ENCODE data around the gene NLGN1. TPM values are rescaled to one million over a fixed set of nuclear protein-coding genes. Genes with fewer than 3 reads are reported as not detected.

Gene NLGN1
- total RNA-seq, 4 donors from 2014 or later: 21.6 to 50.7 (median 30.4) TPM

DNA sequence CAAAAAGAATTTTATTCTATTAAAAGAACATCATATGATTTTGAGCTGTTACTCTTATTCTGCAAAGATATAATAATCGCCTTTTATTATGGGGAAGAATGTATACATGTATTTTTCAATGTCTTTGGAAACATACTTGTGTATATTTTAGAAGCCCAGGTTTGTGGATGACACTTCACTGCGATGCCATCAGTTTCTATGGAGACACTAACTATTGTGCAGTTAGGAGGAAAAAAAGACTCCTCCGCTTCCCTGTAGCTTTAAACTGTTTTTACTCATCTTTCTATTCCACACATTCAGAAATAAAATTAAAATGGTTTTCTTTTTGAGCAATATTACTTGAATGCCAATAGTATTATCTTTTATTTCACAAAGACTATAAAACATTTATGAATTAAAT is 305.0 kb downstream of the NLGN1 start:
- DNase-seq (ENCODE audit: low spot score in 2 of 2): no peak
- peaks cover 0 to 7% (median 0%) of the 10 kb centered on the region in 4 donors for H3K4me1 ChIP-seq
- H3K27me3 ChIP-seq: no peaks in the 10 kb centered on the region
- H3K4me3 ChIP-seq: no peak overlapping the region
- 94 to 95% methylated on average over 3 of the region's 3 CpGs for WGBS, 2 donors
- H3K27ac ChIP-seq: no peak overlapping the region
- no peaks in the 10 kb centered on the region for H3K36me3 ChIP-seq
- H3K9me3 ChIP-seq: peaks cover 0 to 10% (median 0%) of the 10 kb centered on the region in 4 donors
- TF ChIP-seq CTCF (IDR thresholded peaks at IDR 0.05): no peak
- no peak for TF ChIP-seq POLR2A (IDR thresholded peaks at IDR 0.05)
- no peak for TF ChIP-seq EP300 (IDR thresholded peaks at IDR 0.05)

DNA sequence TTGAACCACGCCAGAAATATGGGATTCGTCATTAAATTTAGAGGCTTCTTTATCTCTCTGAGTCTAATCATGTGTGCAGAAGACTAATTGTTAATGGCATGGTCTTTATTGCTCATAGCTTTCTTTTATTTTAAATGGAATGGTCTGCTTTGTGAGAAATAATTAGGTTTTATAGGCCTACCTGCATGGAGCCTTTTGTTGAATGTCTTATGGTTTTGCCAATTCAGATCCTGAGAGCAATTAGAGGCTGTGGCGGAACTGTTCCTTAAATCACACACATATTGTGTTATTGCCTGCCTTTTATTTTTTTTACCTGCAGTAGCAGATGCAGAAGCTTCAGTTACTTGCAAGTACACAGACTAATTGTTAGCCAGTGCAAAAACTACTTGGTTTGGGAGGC is 306.2 kb downstream of the NLGN1 start:
- no peak for DNase-seq (ENCODE audit: low spot score in 2 of 2)
- H3K27me3 ChIP-seq: no peaks in the 10 kb centered on the region
- no peaks in the 10 kb centered on the region for H3K36me3 ChIP-seq
- H3K4me3 ChIP-seq: no peak overlapping the region
- 87 to 88% methylated on average over 3 of the region's 3 CpGs for WGBS, 2 donors
- H3K4me1 ChIP-seq: peaks cover 0 to 7% (median 0%) of the 10 kb centered on the region in 4 donors
- TF ChIP-seq EP300 (IDR thresholded peaks at IDR 0.05) (no peak), POLR2A (IDR thresholded peaks at IDR 0.05) (no peak), CTCF (IDR thresholded peaks at IDR 0.05) (no peak)
- no peak overlapping the region for H3K27ac ChIP-seq
- peaks cover 0 to 10% (median 0%) of the 10 kb centered on the region in 4 donors for H3K9me3 ChIP-seq

GRCh38 chr3:173706630-173707029 is 309.1 kb downstream of the NLGN1 start:
- Histone ChIP-seq H3K9me3 (peaks cover 0 to 2% (median 0%) of the 10 kb centered on the region in 4 donors), H3K4me3 (no peak overlapping the region), H3K27ac (no peak overlapping the region), H3K27me3 (no peaks in the 10 kb centered on the region), H3K36me3 (no peaks in the 10 kb centered on the region), H3K4me1 (no peaks in the 10 kb centered on the region)
- DNase-seq (ENCODE audit: low spot score in 2 of 2): no peak
- 96 to 97% methylated on average over 9 of the region's 9 CpGs for WGBS, 2 donors
- TF ChIP-seq EP300 (IDR thresholded peaks at IDR 0.05) (no peak), POLR2A (IDR thresholded peaks at IDR 0.05) (no peak), CTCF (IDR thresholded peaks at IDR 0.05) (no peak)

DNA sequence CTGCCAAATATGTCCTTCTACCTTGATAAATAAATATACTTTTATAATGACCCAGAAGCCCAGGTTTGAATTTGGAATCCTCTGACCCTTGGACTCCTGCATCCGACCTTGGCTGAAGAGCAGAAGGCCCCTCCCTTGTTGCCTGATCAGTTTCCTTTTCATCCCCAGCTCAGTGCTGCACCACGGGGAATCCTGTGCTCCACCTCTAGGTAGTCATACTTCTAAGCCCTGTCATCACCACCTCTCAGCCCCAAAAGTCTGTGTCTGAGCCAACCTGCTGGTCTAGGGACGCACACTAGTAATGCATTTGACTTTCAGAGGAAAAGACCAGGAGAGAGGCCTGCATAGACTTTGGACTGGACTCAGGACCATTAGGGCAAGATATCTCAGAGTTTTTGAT is 310.6 kb downstream of the NLGN1 start:
- Histone ChIP-seq H3K9me3 (no peaks in the 10 kb centered on the region), H3K4me1 (no peaks in the 10 kb centered on the region), H3K36me3 (no peaks in the 10 kb centered on the region), H3K27me3 (no peaks in the 10 kb centered on the region), H3K4me3 (no peak overlapping the region), H3K27ac (no peak overlapping the region)
- TF ChIP-seq CTCF (IDR thresholded peaks at IDR 0.05) (no peak), POLR2A (IDR thresholded peaks at IDR 0.05) (no peak), EP300 (IDR thresholded peaks at IDR 0.05) (no peak)
- no peak for DNase-seq (ENCODE audit: low spot score in 2 of 2)
- WGBS, 2 donors: 76 to 77% methylated on average over 3 of the region's 3 CpGs

DNA sequence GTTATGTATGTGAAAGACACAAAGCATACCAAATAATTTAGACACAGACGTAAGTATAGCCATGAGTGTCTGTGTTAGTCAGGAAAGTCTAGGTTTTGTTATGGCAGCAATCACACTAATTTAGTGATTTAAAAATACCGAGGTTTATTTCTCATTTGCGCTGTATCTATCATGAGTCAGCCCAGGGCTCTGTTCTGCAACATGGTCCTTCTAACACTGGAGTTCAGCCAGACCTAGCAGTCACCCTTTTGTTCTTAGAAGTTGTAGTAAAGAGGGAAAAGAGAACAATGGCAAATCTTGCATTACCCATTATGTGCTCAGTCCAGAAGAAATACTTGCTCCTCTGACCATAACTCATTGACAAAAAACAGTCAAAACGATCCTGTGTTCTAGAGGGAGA is 311.5 kb downstream of the NLGN1 start:
- H3K27ac ChIP-seq: no peak overlapping the region
- DNase-seq (ENCODE audit: low spot score in 2 of 2): no peak
- no peaks in the 10 kb centered on the region for H3K27me3 ChIP-seq
- no peak for TF ChIP-seq CTCF (IDR thresholded peaks at IDR 0.05)
- TF ChIP-seq POLR2A (IDR thresholded peaks at IDR 0.05): no peak
- TF ChIP-seq EP300 (IDR thresholded peaks at IDR 0.05): no peak
- H3K36me3 ChIP-seq: no peaks in the 10 kb centered on the region
- H3K4me3 ChIP-seq: no peak overlapping the region
- WGBS, 2 donors: 81 to 84% methylated on average over 4 of the region's 4 CpGs
- H3K9me3 ChIP-seq: no peaks in the 10 kb centered on the region
- H3K4me1 ChIP-seq: no peaks in the 10 kb centered on the region
